Tibial nerve (tissue), 4 donors: ENCODE measurements around the gene NTF3. TPM values are rescaled to one million over a fixed set of nuclear protein-coding genes. Genes with fewer than 3 reads are reported as not detected.

Source experiments
- DNase-seq, 2 donors: peaks; one replicate each; pipeline ENCODE4 v3.0.0-alpha.2; 2019; ENCODE audit warnings: low spot score in 2 of 2
- H3K27ac ChIP-seq, 4 donors: fragments of 200-600 bp; sonication (generic) in 3 of 4; one replicate each; pipeline ENCODE4 v1.5.1; 2017 to 2019; ENCODE audit warnings: mild to moderate bottlenecking in 1 of 4
- H3K27me3 ChIP-seq, 2 donors: fragments of 200-600 bp; sonication (generic) in 1 of 2; one replicate each; pipeline versions ENCODE4 v1.5.1 to v1.6.0; 2017 to 2019
- H3K36me3 ChIP-seq, 3 donors: fragments of 200-600 bp; sonication (generic); one replicate each; pipeline ENCODE4 v1.5.1; 2018 to 2019
- H3K4me1 ChIP-seq, 4 donors: fragments of 200-600 bp; sonication (generic) in 3 of 4; one replicate each; pipeline ENCODE4 v1.5.1; 2017 to 2019
- H3K4me3 ChIP-seq, 4 donors: fragments of 200-600 bp; sonication (generic) in 3 of 4; one replicate each; pipeline ENCODE4 v1.5.1; 2017 to 2019; ENCODE audit warnings: mild to moderate bottlenecking in 1 of 4, moderate library complexity in 1 of 4
- H3K9me3 ChIP-seq, 4 donors: fragments of 200-600 bp; sonication (generic) in 3 of 4; one replicate each; pipeline ENCODE4 v1.5.1; 2017 to 2019
- CTCF ChIP-seq, 5 experiments: fragments of 200-600 bp in 3 of 5; fragments of 450-650 bp in 2 of 5; sonication (generic) in 3 of 5; IDR thresholded peaks; one replicate each; pipeline ENCODE4 v1.5.1; 2016 to 2019; ENCODE audit warnings: antibody characterized with exemption in 5 of 5, mild to moderate bottlenecking in 3 of 5, moderate library complexity in 2 of 5
- EP300 ChIP-seq, 2 donors: sonication (generic); formaldehyde crosslinking; IDR thresholded peaks; one replicate each; pipeline ENCODE4 v1.6.1; 2017; ENCODE audit warnings: antibody characterized with exemption in 2 of 2, mild to moderate bottlenecking in 1 of 2
- POLR2A ChIP-seq, 2 donors: fragments of 450-650 bp; IDR thresholded peaks; one replicate each; pipeline ENCODE4 v1.6.1; 2017; ENCODE audit warnings: antibody characterized with exemption in 2 of 2, mild to moderate bottlenecking in 2 of 2, moderate library complexity in 2 of 2
- WGBS, 2 donors: methylation state at CpG; one replicate each; pipeline ENCODE4 v1.1.5; 2018; 5-methylcytosine and 5-hydroxymethylcytosine counted together
- total RNA-seq, 4 donors: library from RNA; depleted of rRNA; stranded (reverse); fragments of >200 nt; gene quantifications; one replicate each; pipeline ENCODE4 v1.1.0, GENCODE V29; 2016

NTF3 gene
- total RNA-seq, 4 donors from 2014 or later = 1.2 to 5.3 TPM; not detected in 2

GRCh38 chr12:5392961-5393360 is 38.9 kb upstream of the NTF3 start:
- no peak overlapping the region for H3K27ac ChIP-seq
- no peaks in the 10 kb centered on the region for H3K36me3 ChIP-seq
- DNase-seq = no peak
- 64 to 84% methylated on average over 5 of the region's 5 CpGs for WGBS, 2 donors
- H3K27me3 ChIP-seq = no peaks in the 10 kb centered on the region
- H3K4me3 ChIP-seq = no peak overlapping the region
- H3K9me3 ChIP-seq = no peaks in the 10 kb centered on the region
- TF ChIP-seq CTCF (IDR thresholded peaks at IDR 0.05) (no peak), POLR2A (IDR thresholded peaks at IDR 0.05) (no peak), EP300 (IDR thresholded peaks at IDR 0.05) (no peak)
- no peaks in the 10 kb centered on the region for H3K4me1 ChIP-seq

GRCh38 chr12:5395443-5396271 is 36.3 kb upstream of the NTF3 start:
- Histone ChIP-seq H3K27ac (no peak overlapping the region), H3K4me3 (no peak overlapping the region), H3K27me3 (no peaks in the 10 kb centered on the region), H3K4me1 (no peaks in the 10 kb centered on the region), H3K9me3 (no peaks in the 10 kb centered on the region), H3K36me3 (no peaks in the 10 kb centered on the region)
- TF ChIP-seq EP300 (IDR thresholded peaks at IDR 0.05) = no peak
- no peak for TF ChIP-seq POLR2A (IDR thresholded peaks at IDR 0.05)
- TF ChIP-seq CTCF (IDR thresholded peaks at IDR 0.05) = no peak
- no peak for DNase-seq
- 22 to 24% methylated on average over 13 of the region's 13 CpGs for WGBS, 2 donors

- H3K4me3 ChIP-seq = no peak overlapping the region
- TF ChIP-seq POLR2A (IDR thresholded peaks at IDR 0.05) = no peak
- TF ChIP-seq CTCF (IDR thresholded peaks at IDR 0.05) = no peak
- no peak for TF ChIP-seq EP300 (IDR thresholded peaks at IDR 0.05)
- 88 to 91% methylated on average over 1 of the region's 1 CpG for whole genome bisulfite sequencing, 2 donors
- no peaks in the 10 kb centered on the region for H3K36me3 ChIP-seq
- no peaks in the 10 kb centered on the region for H3K9me3 ChIP-seq
- no peak overlapping the region for H3K27ac ChIP-seq
- no peaks in the 10 kb centered on the region for H3K27me3 ChIP-seq
- DNase-seq = no peak
- H3K4me1 ChIP-seq = no peaks in the 10 kb centered on the region
Observed at GRCh38 chr12:5396541-5396940, 35.4 kb upstream of the NTF3 start.

- TF ChIP-seq EP300 (IDR thresholded peaks at IDR 0.05) (no peak), CTCF (IDR thresholded peaks at IDR 0.05) (no peak), POLR2A (IDR thresholded peaks at IDR 0.05) (no peak)
- Histone ChIP-seq H3K9me3 (no peaks in the 10 kb centered on the region), H3K4me1 (no peaks in the 10 kb centered on the region), H3K4me3 (no peak overlapping the region), H3K27me3 (no peaks in the 10 kb centered on the region), H3K27ac (no peak overlapping the region), H3K36me3 (no peaks in the 10 kb centered on the region)
- WGBS, 2 donors = 88 to 97% methylated on average over 2 of the region's 2 CpGs
- no peak for DNase-seq
Observed at GRCh38 chr12:5399266-5399665, 32.6 kb upstream of the NTF3 start.

GRCh38 chr12:5402009-5402935 is 29.6 kb upstream of the NTF3 start:
- 54 to 57% methylated on average over 8 of the region's 8 CpGs for WGBS, 2 donors
- Histone ChIP-seq H3K36me3 (no peaks in the 10 kb centered on the region), H3K4me1 (no peaks in the 10 kb centered on the region), H3K4me3 (no peak overlapping the region), H3K9me3 (no peaks in the 10 kb centered on the region), H3K27me3 (no peaks in the 10 kb centered on the region), H3K27ac (no peak overlapping the region)
- DNase-seq = no peak
- TF ChIP-seq POLR2A (IDR thresholded peaks at IDR 0.05) (no peak), CTCF (IDR thresholded peaks at IDR 0.05) (no peak), EP300 (IDR thresholded peaks at IDR 0.05) (no peak)
